ENCODE results near the gene NPC1.

Gene NPC1

GRCh38 chr18:23574611-23575308, 11.5 kb downstream of the NPC1 start:
- Histone ChIP-seq H3K4me3 (ENCODE audit: low read depth, low read length) (no peak overlapping the region), H3K9ac (ENCODE audit: low read depth, low read length) (no peak overlapping the region), H3K36me3 (ENCODE audit: control insufficient read depth, insufficient read depth, low read length) (peaks cover 44% of the 10 kb centered on the region), H3K9me3 (ENCODE audit: control insufficient read depth, insufficient read depth, low read length) (no peaks in the 10 kb centered on the region), H3K27me3 (ENCODE audit: control insufficient read depth, insufficient read depth, low read length) (no peaks in the 10 kb centered on the region), H3K27ac (ENCODE audit: low read depth, low read length) (peak overlapping the region; percentile 42), H3K4me1 (ENCODE audit: control insufficient read depth, insufficient read depth, low read length) (peaks cover 12% of the 10 kb centered on the region; the same call in 1 of the 2 replicates)

- H3K4me1 ChIP-seq (ENCODE audit: control insufficient read depth, insufficient read depth, low read length), result peaks cover 12% of the 10 kb centered on the region; the same call in 1 of the 2 replicates
- H3K27ac ChIP-seq (ENCODE audit: low read depth, low read length), result peak overlapping the region; percentile 42
- H3K9ac ChIP-seq (ENCODE audit: low read depth, low read length), result no peak overlapping the region
- H3K27me3 ChIP-seq (ENCODE audit: control insufficient read depth, insufficient read depth, low read length), result no peaks in the 10 kb centered on the region
- no peaks in the 10 kb centered on the region for H3K9me3 ChIP-seq (ENCODE audit: control insufficient read depth, insufficient read depth, low read length)
- H3K36me3 ChIP-seq (ENCODE audit: control insufficient read depth, insufficient read depth, low read length), result peaks cover 53% of the 10 kb centered on the region
- H3K4me3 ChIP-seq (ENCODE audit: low read depth, low read length), result no peak overlapping the region
Measured at GRCh38 chr18:23573626-23574431, 12.5 kb downstream of the NPC1 start.

- no peaks in the 10 kb centered on the region for H3K27me3 ChIP-seq (ENCODE audit: control insufficient read depth, insufficient read depth, low read length)
- H3K27ac ChIP-seq (ENCODE audit: low read depth, low read length), result no peak overlapping the region
- H3K4me3 ChIP-seq (ENCODE audit: low read depth, low read length), result no peak overlapping the region
- H3K9ac ChIP-seq (ENCODE audit: low read depth, low read length), result no peak overlapping the region
- peaks cover 12% of the 10 kb centered on the region; the same call in 1 of the 2 replicates for H3K4me1 ChIP-seq (ENCODE audit: control insufficient read depth, insufficient read depth, low read length)
- peaks cover 61% of the 10 kb centered on the region for H3K36me3 ChIP-seq (ENCODE audit: control insufficient read depth, insufficient read depth, low read length)
- no peaks in the 10 kb centered on the region for H3K9me3 ChIP-seq (ENCODE audit: control insufficient read depth, insufficient read depth, low read length)
Measured at GRCh38 chr18:23573020-23573419, 13.3 kb downstream of the NPC1 start.

- Histone ChIP-seq H3K9me3 (ENCODE audit: control insufficient read depth, insufficient read depth, low read length) (no peaks in the 10 kb centered on the region), H3K36me3 (ENCODE audit: control insufficient read depth, insufficient read depth, low read length) (peaks cover 65% of the 10 kb centered on the region), H3K27me3 (ENCODE audit: control insufficient read depth, insufficient read depth, low read length) (no peaks in the 10 kb centered on the region), H3K4me1 (ENCODE audit: control insufficient read depth, insufficient read depth, low read length) (peaks cover 12% of the 10 kb centered on the region; the same call in 1 of the 2 replicates), H3K9ac (ENCODE audit: low read depth, low read length) (no peak overlapping the region), H3K4me3 (ENCODE audit: low read depth, low read length) (no peak overlapping the region), H3K27ac (ENCODE audit: low read depth, low read length) (no peak overlapping the region)
Measured at GRCh38 chr18:23572570-23572969, 13.7 kb downstream of the NPC1 start.

- peaks cover 71% of the 10 kb centered on the region for H3K36me3 ChIP-seq (ENCODE audit: control insufficient read depth, insufficient read depth, low read length)
- no peak overlapping the region for H3K4me3 ChIP-seq (ENCODE audit: low read depth, low read length)
- H3K9me3 ChIP-seq (ENCODE audit: control insufficient read depth, insufficient read depth, low read length), result no peaks in the 10 kb centered on the region
- H3K27ac ChIP-seq (ENCODE audit: low read depth, low read length), result no peak overlapping the region
- H3K9ac ChIP-seq (ENCODE audit: low read depth, low read length), result no peak overlapping the region
- H3K4me1 ChIP-seq (ENCODE audit: control insufficient read depth, insufficient read depth, low read length), result peaks cover 12% of the 10 kb centered on the region; the same call in 1 of the 2 replicates
- no peaks in the 10 kb centered on the region for H3K27me3 ChIP-seq (ENCODE audit: control insufficient read depth, insufficient read depth, low read length)
Measured at GRCh38 chr18:23572012-23572411, 14.3 kb downstream of the NPC1 start.

- Histone ChIP-seq H3K9ac (ENCODE audit: low read depth, low read length) (no peak overlapping the region), H3K36me3 (ENCODE audit: control insufficient read depth, insufficient read depth, low read length) (peaks cover 77% of the 10 kb centered on the region), H3K4me3 (ENCODE audit: low read depth, low read length) (no peak overlapping the region), H3K27me3 (ENCODE audit: control insufficient read depth, insufficient read depth, low read length) (no peaks in the 10 kb centered on the region), H3K27ac (ENCODE audit: low read depth, low read length) (no peak overlapping the region), H3K4me1 (ENCODE audit: control insufficient read depth, insufficient read depth, low read length) (peaks cover 12% of the 10 kb centered on the region; the same call in 1 of the 2 replicates), H3K9me3 (ENCODE audit: control insufficient read depth, insufficient read depth, low read length) (no peaks in the 10 kb centered on the region)
Measured at GRCh38 chr18:23570912-23571504, 15.3 kb downstream of the NPC1 start.

- peaks cover 10% of the 10 kb centered on the region; the same call in 1 of the 2 replicates for H3K4me1 ChIP-seq (ENCODE audit: control insufficient read depth, insufficient read depth, low read length)
- H3K9ac ChIP-seq (ENCODE audit: low read depth, low read length), result no peak overlapping the region
- H3K27me3 ChIP-seq (ENCODE audit: control insufficient read depth, insufficient read depth, low read length), result no peaks in the 10 kb centered on the region
- H3K9me3 ChIP-seq (ENCODE audit: control insufficient read depth, insufficient read depth, low read length), result no peaks in the 10 kb centered on the region
- H3K36me3 ChIP-seq (ENCODE audit: control insufficient read depth, insufficient read depth, low read length), result peaks cover 88% of the 10 kb centered on the region
- no peak overlapping the region for H3K4me3 ChIP-seq (ENCODE audit: low read depth, low read length)
- H3K27ac ChIP-seq (ENCODE audit: low read depth, low read length), result no peak overlapping the region
Measured at GRCh38 chr18:23569299-23570063, 16.8 kb downstream of the NPC1 start.

GRCh38 chr18:23568281-23569138, 17.8 kb downstream of the NPC1 start:
- Histone ChIP-seq H3K27ac (ENCODE audit: low read depth, low read length) (no peak overlapping the region), H3K9ac (ENCODE audit: low read depth, low read length) (no peak overlapping the region), H3K4me1 (ENCODE audit: control insufficient read depth, insufficient read depth, low read length) (0 out of 2 replicates have a peak, but pooled peaks cover under 1% of the 10 kb centered on the region), H3K27me3 (ENCODE audit: control insufficient read depth, insufficient read depth, low read length) (no peaks in the 10 kb centered on the region), H3K36me3 (ENCODE audit: control insufficient read depth, insufficient read depth, low read length) (peaks cover 94% of the 10 kb centered on the region), H3K4me3 (ENCODE audit: low read depth, low read length) (no peak overlapping the region), H3K9me3 (ENCODE audit: control insufficient read depth, insufficient read depth, low read length) (no peaks in the 10 kb centered on the region)

GRCh38 chr18:23567671-23568070, 18.6 kb downstream of the NPC1 start:
- Histone ChIP-seq H3K9me3 (ENCODE audit: control insufficient read depth, insufficient read depth, low read length) (no peaks in the 10 kb centered on the region), H3K36me3 (ENCODE audit: control insufficient read depth, insufficient read depth, low read length) (peaks cover 94% of the 10 kb centered on the region), H3K9ac (ENCODE audit: low read depth, low read length) (no peak overlapping the region), H3K4me1 (ENCODE audit: control insufficient read depth, insufficient read depth, low read length) (no peaks in the 10 kb centered on the region), H3K4me3 (ENCODE audit: low read depth, low read length) (no peak overlapping the region), H3K27me3 (ENCODE audit: control insufficient read depth, insufficient read depth, low read length) (no peaks in the 10 kb centered on the region), H3K27ac (ENCODE audit: low read depth, low read length) (no peak overlapping the region)

Data from HUES48 (cell line).